Suprapubic skin (tissue), 4 donors: ENCODE measurements around the gene CMTM8.

Source experiments
- CTCF ChIP-seq, 2 donors: fragments of 200-600 bp in 1 of 2; fragments of 450-650 bp in 1 of 2; sonication (generic) in 1 of 2; IDR thresholded peaks; one replicate each; pipeline ENCODE4 v1.5.1; 2016 to 2019; ENCODE audit warnings: antibody characterized with exemption in 2 of 2, mild to moderate bottlenecking in 1 of 2, moderate library complexity in 1 of 2
- EP300 ChIP-seq: sonication (generic); formaldehyde crosslinking; IDR thresholded peaks from one replicate; pipeline ENCODE4 v1.6.1; 2017; ENCODE audit warnings: antibody characterized with exemption
- POLR2A ChIP-seq, 2 donors: fragments of 450-650 bp; IDR thresholded peaks; one replicate each; pipeline ENCODE4 v1.6.1; 2017; ENCODE audit warnings: antibody characterized with exemption in 2 of 2, mild to moderate bottlenecking in 2 of 2, moderate library complexity in 2 of 2
- POLR2AphosphoS5 ChIP-seq, 3 donors: sonication (generic); formaldehyde crosslinking; IDR thresholded peaks; one replicate each; pipeline ENCODE4 v1.6.1; 2017; ENCODE audit warnings: antibody characterized with exemption in 3 of 3

DNA sequence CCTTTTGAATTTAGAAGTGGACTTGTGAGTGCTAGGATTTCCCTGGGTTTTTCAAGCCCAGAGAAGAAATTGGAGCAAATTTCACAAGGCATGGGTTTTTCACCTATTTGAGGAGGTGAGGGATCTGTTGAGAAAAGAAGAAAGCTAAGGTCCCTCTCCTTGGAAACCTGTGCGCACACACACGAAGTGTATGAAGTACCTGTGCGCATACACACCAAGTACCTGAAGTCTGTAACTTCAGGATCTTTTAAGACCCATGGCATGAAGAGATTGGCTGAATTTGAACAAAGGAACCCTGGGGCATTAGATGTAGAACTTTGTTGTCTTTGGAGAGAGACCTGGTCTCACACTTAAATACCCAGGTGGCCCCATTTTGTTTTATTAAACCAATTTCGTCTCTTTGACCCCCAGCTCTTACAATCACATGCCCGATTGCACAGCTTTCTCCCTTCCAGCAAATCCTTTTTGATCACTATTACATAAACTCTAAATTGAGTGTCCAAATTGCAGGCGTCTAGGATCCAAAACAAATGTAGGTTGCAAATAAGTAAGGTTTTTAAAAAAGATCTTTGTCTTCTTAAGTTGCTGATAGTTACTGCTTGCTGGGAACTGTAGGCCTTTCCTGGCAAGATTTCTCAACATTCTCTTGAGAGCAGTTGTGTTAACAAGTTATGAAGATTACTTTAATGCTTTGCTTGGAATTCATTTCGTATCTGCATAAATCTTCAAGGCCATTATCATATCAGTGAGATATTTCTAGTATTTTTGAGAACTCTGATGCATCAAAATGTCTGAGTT lies 64.3 kb downstream of the CMTM8 start:
- TF ChIP-seq POLR2AphosphoS5 (IDR thresholded peaks at IDR 0.05) (no peak), POLR2A (IDR thresholded peaks at IDR 0.05) (no peak), EP300 (no peak), CTCF (IDR thresholded peaks at IDR 0.05) (no peak)
